CD14-positive monocyte (primary cell): ENCODE data around the gene ZBP1. TPM values are rescaled to one million over a fixed set of nuclear protein-coding genes. Genes with fewer than 3 reads are reported as not detected.

Source experiments
- DNase-seq, 3 donors: peaks; one replicate each; pipeline ENCODE4 v3.0.0-alpha.2; 2011 to 2022
- H2AFZ ChIP-seq: 2 replicates; pipeline ENCODE4 v1.6.0; 2012; ENCODE audit warnings: mild to moderate bottlenecking, low read depth, low read length, inconsistent platforms; ENCODE audit not compliant: insufficient read depth, poor library complexity, severe bottlenecking
- H3K27ac ChIP-seq, 2 donors: 1 replicate in 1 of 2; 2 replicates in 1 of 2; pipeline ENCODE4 v1.5.1; 2012 to 2013; ENCODE audit warnings: low read length in 2 of 2, control low read depth in 1 of 2, inconsistent platforms in 1 of 2, low read depth in 1 of 2, mild to moderate bottlenecking in 1 of 2
- H3K27me3 ChIP-seq, 2 donors: one replicate each; pipeline versions ENCODE4 v1.6.0 to v1.6.1; 2011 to 2013; ENCODE audit warnings: low read length in 2 of 2; ENCODE audit not compliant: control insufficient read depth in 2 of 2, insufficient read depth in 2 of 2
- H3K36me3 ChIP-seq, 2 donors: replicated peaks in 1 of 2; 1 replicate in 1 of 2; 2 replicates in 1 of 2; pipeline versions ENCODE4 v1.5.1 to v1.6.1; 2012 to 2013; ENCODE audit warnings: low read length in 2 of 2, control low read depth in 1 of 2, inconsistent platforms in 1 of 2, mild to moderate bottlenecking in 1 of 2; ENCODE audit not compliant: insufficient read depth in 2 of 2, control insufficient read depth in 1 of 2
- H3K4me1 ChIP-seq, 2 donors: 1 replicate in 1 of 2; 2 replicates in 1 of 2; pipeline versions ENCODE4 v1.5.1 to v1.6.1; 2012 to 2013; ENCODE audit warnings: low read length in 2 of 2, control low read depth in 1 of 2, inconsistent platforms in 1 of 2, mild to moderate bottlenecking in 1 of 2, moderate library complexity in 1 of 2; ENCODE audit not compliant: insufficient read depth in 2 of 2, control insufficient read depth in 1 of 2
- H3K4me2 ChIP-seq: replicated peaks from 2 replicates; pipeline ENCODE3; 2012; ENCODE audit warnings: low read length, moderate library complexity, mild to moderate bottlenecking; ENCODE audit not compliant: poor library complexity, severe bottlenecking; ENCODE audit errors: extremely low read depth
- H3K4me3 ChIP-seq, 3 experiments: fragments of 200-600 bp in 1 of 3; sonication (generic) in 1 of 3; replicated peaks in 1 of 3; 1 replicate in 2 of 3; 2 replicates in 1 of 3; pipeline ENCODE4 v1.5.1; 2011 to 2013; ENCODE audit warnings: low read length in 3 of 3, mild to moderate bottlenecking in 3 of 3, control low read depth in 2 of 3, low read depth in 2 of 3, inconsistent platforms in 1 of 3, moderate library complexity in 1 of 3
- H3K79me2 ChIP-seq: 2 replicates; pipeline ENCODE4 v1.6.0; 2012; ENCODE audit warnings: mild to moderate bottlenecking, control low read depth, inconsistent platforms, low read length, moderate library complexity; ENCODE audit not compliant: insufficient read depth
- H3K9ac ChIP-seq: 2 replicates; pipeline ENCODE4 v1.6.0; 2017; ENCODE audit warnings: low read length, mild to moderate bottlenecking; ENCODE audit not compliant: insufficient read depth, poor library complexity, severe bottlenecking
- H3K9me3 ChIP-seq, 2 donors: replicated peaks in 1 of 2; 1 replicate in 1 of 2; 2 replicates in 1 of 2; pipeline versions ENCODE4 v1.5.1 to v1.6.1; 2012 to 2013; ENCODE audit warnings: low read length in 2 of 2, control low read depth in 1 of 2; ENCODE audit not compliant: control insufficient read depth in 1 of 2, insufficient read depth in 1 of 2
- H4K20me1 ChIP-seq: 2 replicates; pipeline ENCODE4 v1.6.0; 2012; ENCODE audit warnings: mild to moderate bottlenecking, low read length, control low read depth, moderate library complexity; ENCODE audit not compliant: insufficient read depth
- H3K27ac Mint-ChIP-seq, 7 donors: one replicate each; pipeline ENCODE4 v1.8.0; 2020; ENCODE audit warnings: mild to moderate bottlenecking in 7 of 7, mixed read lengths in 7 of 7, moderate library complexity in 6 of 7, inconsistent platforms in 2 of 7
- H3K27me3 Mint-ChIP-seq, 3 donors: one replicate each; pipeline ENCODE4 v1.8.0; 2021 to 2022; ENCODE audit warnings: low read depth in 3 of 3, mild to moderate bottlenecking in 3 of 3, mixed read lengths in 3 of 3, moderate library complexity in 3 of 3, inconsistent platforms in 1 of 3
- H3K36me3 Mint-ChIP-seq, 2 donors: one replicate each; pipeline ENCODE4 v1.8.0; 2020; ENCODE audit warnings: mixed read lengths in 2 of 2, inconsistent platforms in 1 of 2, mild to moderate bottlenecking in 1 of 2
- H3K4me1 Mint-ChIP-seq: one replicate; pipeline ENCODE4 v1.8.0; 2020; ENCODE audit warnings: mild to moderate bottlenecking, mixed read lengths
- H3K4me3 Mint-ChIP-seq, 2 donors: one replicate each; pipeline ENCODE4 v1.8.0; 2020; ENCODE audit warnings: mild to moderate bottlenecking in 2 of 2, mixed read lengths in 2 of 2, moderate library complexity in 1 of 2
- H3K9me3 Mint-ChIP-seq, 7 donors: one replicate each; pipeline ENCODE4 v1.8.0; 2020 to 2022; ENCODE audit warnings: mixed read lengths in 7 of 7, mild to moderate bottlenecking in 6 of 7, moderate library complexity in 6 of 7, inconsistent platforms in 2 of 7
- WGBS: methylation state at CpG from one replicate; pipeline ENCODE4 v1.1.5; 2013; ENCODE audit warnings: missing lambda C conversion rate; ENCODE audit not compliant: insufficient coverage; 5-methylcytosine and 5-hydroxymethylcytosine counted together
- intact Hi-C, 2 donors: fragments of 100-400 bp; cut with micrococcal nuclease; formaldehyde crosslinking; loops; one replicate each; pipeline versions ENCODE4 v1.15.0 to v1.15.1; 2023
- polyA plus RNA-seq, 3 donors: library from polyadenylated mRNA; depleted of rRNA in 1 of 3; unstranded in 2 of 3; stranded (reverse) in 1 of 3; fragments of 300-500 nt in 2 of 3; fragments of >200 nt in 1 of 3; fragmentation: Illumina TruSeq in 2 of 3; gene quantifications; 1 replicate in 2 of 3; 2 replicates in 1 of 3; pipeline ENCODE4 v1.2.3, GENCODE V29; 2012 to 2021
- TF ChIP-seq, protein P1 (sequence below): fragments of 200-600 bp; IDR thresholded peaks from one replicate; pipeline ENCODE4 v1.8.0; 2022; ENCODE audit warnings: antibody characterized with exemption, mild to moderate bottlenecking

The ZBP1 gene
- polyA plus RNA-seq, 3 donors = 2.8 to 25.9 (median 3.0) TPM

DNA sequence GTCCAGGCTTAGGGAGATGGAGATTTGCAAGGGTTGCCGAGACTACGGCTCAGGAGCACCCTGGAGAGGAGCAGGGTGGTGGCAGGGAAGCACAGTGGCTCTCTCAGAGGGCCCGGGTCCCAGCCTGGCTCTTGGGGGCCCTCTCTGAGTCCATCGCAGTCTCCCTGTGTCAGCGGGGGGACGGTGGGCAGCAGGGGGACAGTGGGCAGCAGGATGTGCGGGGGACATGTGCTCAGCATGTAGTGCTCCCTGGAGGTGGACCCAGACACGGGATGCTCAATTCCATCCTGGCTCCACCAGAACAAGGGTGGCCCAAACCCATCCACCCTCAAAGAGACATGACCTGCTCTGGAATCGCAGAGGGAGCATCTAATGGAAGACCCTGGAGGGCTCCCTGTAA, 43.0 kb upstream of the ZBP1 start:
- intact Hi-C loops = no loop called here
- Mint-ChIP-seq H3K4me1 (no peaks in the 10 kb centered on the region), H3K27me3 (peaks cover 0 to 6% (median 1%) of the 10 kb centered on the region in 3 donors), H3K4me3 (no peak overlapping the region), H3K27ac (no peak overlapping the region), H3K9me3 (peaks cover 0 to 3% (median 0%) of the 10 kb centered on the region in 7 donors), H3K36me3 (no peaks in the 10 kb centered on the region)
- H3K9ac ChIP-seq = no peak overlapping the region
- H3K9me3 ChIP-seq = no peaks in the 10 kb centered on the region
- no peaks in the 10 kb centered on the region for H4K20me1 ChIP-seq
- no peaks in the 10 kb centered on the region for H3K79me2 ChIP-seq
- TF ChIP-seq, protein P1, sequence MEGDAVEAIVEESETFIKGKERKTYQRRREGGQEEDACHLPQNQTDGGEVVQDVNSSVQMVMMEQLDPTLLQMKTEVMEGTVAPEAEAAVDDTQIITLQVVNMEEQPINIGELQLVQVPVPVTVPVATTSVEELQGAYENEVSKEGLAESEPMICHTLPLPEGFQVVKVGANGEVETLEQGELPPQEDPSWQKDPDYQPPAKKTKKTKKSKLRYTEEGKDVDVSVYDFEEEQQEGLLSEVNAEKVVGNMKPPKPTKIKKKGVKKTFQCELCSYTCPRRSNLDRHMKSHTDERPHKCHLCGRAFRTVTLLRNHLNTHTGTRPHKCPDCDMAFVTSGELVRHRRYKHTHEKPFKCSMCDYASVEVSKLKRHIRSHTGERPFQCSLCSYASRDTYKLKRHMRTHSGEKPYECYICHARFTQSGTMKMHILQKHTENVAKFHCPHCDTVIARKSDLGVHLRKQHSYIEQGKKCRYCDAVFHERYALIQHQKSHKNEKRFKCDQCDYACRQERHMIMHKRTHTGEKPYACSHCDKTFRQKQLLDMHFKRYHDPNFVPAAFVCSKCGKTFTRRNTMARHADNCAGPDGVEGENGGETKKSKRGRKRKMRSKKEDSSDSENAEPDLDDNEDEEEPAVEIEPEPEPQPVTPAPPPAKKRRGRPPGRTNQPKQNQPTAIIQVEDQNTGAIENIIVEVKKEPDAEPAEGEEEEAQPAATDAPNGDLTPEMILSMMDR = no peak
- 94% methylated on average over 7 of the region's 9 CpGs for WGBS
- no peaks in the 10 kb centered on the region for H3K4me1 ChIP-seq
- H3K36me3 ChIP-seq = no peaks in the 10 kb centered on the region
- H3K4me3 ChIP-seq = no peak overlapping the region
- no peak overlapping the region for H3K27ac ChIP-seq
- no peak overlapping the region for H3K4me2 ChIP-seq
- no peak for DNase-seq
- H2AFZ ChIP-seq = no peak overlapping the region
- H3K27me3 ChIP-seq = no peaks in the 10 kb centered on the region

DNA sequence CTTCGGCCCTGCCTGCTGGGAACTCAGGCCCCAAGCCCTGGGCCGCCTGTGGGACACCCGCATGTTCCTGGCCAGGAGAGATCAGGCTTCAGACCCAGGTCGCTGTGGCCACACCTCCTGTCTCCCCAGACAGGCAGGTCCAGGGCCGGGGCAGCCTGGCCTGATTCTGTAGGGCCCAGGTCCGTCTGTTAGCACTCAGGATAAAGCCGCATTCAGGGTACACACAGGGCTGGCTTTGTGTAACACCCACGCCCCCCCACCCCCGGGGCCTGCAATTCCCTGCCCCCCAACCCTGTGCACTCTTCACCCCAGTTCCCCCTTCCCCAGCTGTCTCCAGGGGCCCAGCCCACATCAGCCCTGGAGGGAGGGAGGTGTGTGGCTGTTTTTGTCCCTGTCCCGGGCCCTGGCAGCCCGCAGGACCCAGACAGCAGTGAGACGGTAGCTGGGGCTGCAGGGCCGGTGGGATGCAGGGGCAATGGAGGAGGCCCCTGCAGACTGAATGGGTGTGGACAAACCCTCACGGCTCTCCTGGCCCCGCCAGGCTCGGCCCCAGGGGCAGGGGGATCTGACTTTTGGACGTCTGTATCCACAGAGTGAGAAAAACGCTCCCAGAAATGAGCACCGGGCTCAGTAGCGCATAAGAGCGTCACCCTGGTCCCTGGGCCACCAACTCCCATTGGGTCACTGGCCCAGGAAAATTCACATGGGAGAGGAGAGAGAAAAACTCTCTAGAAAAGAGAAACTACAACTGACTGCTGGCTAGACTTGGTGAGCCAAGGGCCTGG, 42.4 kb upstream of the ZBP1 start:
- Mint-ChIP-seq H3K4me3 (no peak overlapping the region), H3K27ac (no peak overlapping the region), H3K27me3 (peaks cover 0 to 6% (median 1%) of the 10 kb centered on the region in 3 donors), H3K9me3 (peaks cover 0 to 3% (median 0%) of the 10 kb centered on the region in 7 donors), H3K4me1 (no peaks in the 10 kb centered on the region), H3K36me3 (no peaks in the 10 kb centered on the region)
- Histone ChIP-seq H3K4me3 (no peak overlapping the region), H3K79me2 (no peaks in the 10 kb centered on the region), H4K20me1 (no peaks in the 10 kb centered on the region), H2AFZ (no peak overlapping the region), H3K9me3 (no peaks in the 10 kb centered on the region), H3K36me3 (no peaks in the 10 kb centered on the region), H3K4me2 (no peak overlapping the region), H3K9ac (no peak overlapping the region), H3K27me3 (no peaks in the 10 kb centered on the region), H3K4me1 (no peaks in the 10 kb centered on the region), H3K27ac (no peak overlapping the region)
- whole genome bisulfite sequencing = 96% methylated on average over 12 of the region's 21 CpGs
- intact Hi-C loops = no loop called here
- TF ChIP-seq, protein P1 = no peak
- DNase-seq = no peak
